HepG2 (cell line): ENCODE data around the gene LENG1. TPM values are rescaled to one million over a fixed set of nuclear protein-coding genes. Genes with fewer than 3 reads are reported as not detected.
A peak's percentile ranks its signal among the peaks of the same experiment; 100 is the strongest.

Experiments
- CHD2 ChIP-seq: IDR thresholded peaks from 2 replicates; pipeline ENCODE4 v1.6.1; 2011; ENCODE audit warnings: low read depth, low read length, improper control_type of control experiment
- HOXA3 ChIP-seq: sonication (generic); formaldehyde crosslinking; IDR thresholded peaks from 2 replicates; pipeline ENCODE4 v1.5.0; 2020; ENCODE audit warnings: missing genetic modification reagents
- IKZF4 ChIP-seq: sonication (generic); formaldehyde crosslinking; IDR thresholded peaks from 2 replicates; pipeline ENCODE4 v1.5.1; 2020; ENCODE audit warnings: borderline replicate concordance, mild to moderate bottlenecking, low read depth, missing genetic modification reagents; ENCODE audit errors: not compliant biosample characterization
- NCOA1 ChIP-seq: sonication (generic); formaldehyde crosslinking; IDR thresholded peaks from 2 replicates; pipeline ENCODE4 v1.9.0; 2021; ENCODE audit warnings: missing genetic modification reagents
- PRDM10 ChIP-seq: sonication (generic); formaldehyde crosslinking; IDR thresholded peaks from 2 replicates; pipeline ENCODE4 v1.4.0; 2020; ENCODE audit warnings: low read depth, missing genetic modification reagents
- REXO4 ChIP-seq: sonication (generic); formaldehyde crosslinking; IDR thresholded peaks from 2 replicates; pipeline ENCODE4 v1.8.0; 2022; ENCODE audit warnings: missing genetic modification reagents, mild to moderate bottlenecking, borderline replicate concordance
- TAF1 ChIP-seq: sonication (generic); formaldehyde crosslinking; IDR thresholded peaks from 2 replicates; pipeline ENCODE4 v1.4.0; 2020; ENCODE audit warnings: missing genetic modification reagents
- TFAP4 ChIP-seq: sonication (generic); IDR thresholded peaks from 2 replicates; pipeline ENCODE4 v1.6.1; 2016; ENCODE audit warnings: low read depth, borderline replicate concordance
- TFDP1 ChIP-seq: IDR thresholded peaks from 2 replicates; pipeline ENCODE4 v1.6.1; 2016; ENCODE audit warnings: missing compliant biosample characterization, missing genetic modification reagents, borderline replicate concordance
- THRA ChIP-seq: sonication (generic); formaldehyde crosslinking; IDR thresholded peaks from 2 replicates; pipeline ENCODE4 v1.4.0; 2020; ENCODE audit warnings: missing genetic modification reagents, borderline replicate concordance
- TSC22D2 ChIP-seq: sonication (generic); formaldehyde crosslinking; IDR thresholded peaks from 2 replicates; pipeline ENCODE4 v1.5.1; 2020; ENCODE audit warnings: missing genetic modification reagents, mild to moderate bottlenecking, borderline replicate concordance
- ZBTB33 ChIP-seq: sonication (generic); formaldehyde crosslinking; IDR thresholded peaks from 2 replicates; pipeline ENCODE4 v1.4.0; 2020; ENCODE audit warnings: missing genetic modification reagents
- ZHX1 ChIP-seq: sonication (generic); formaldehyde crosslinking; IDR thresholded peaks from 2 replicates; pipeline ENCODE4 v1.8.1; 2022; ENCODE audit warnings: low read depth, mild to moderate bottlenecking, missing genetic modification reagents
- ZNF34 ChIP-seq: sonication (generic); formaldehyde crosslinking; IDR thresholded peaks from 2 replicates; pipeline ENCODE4 v1.4.0; 2020; ENCODE audit warnings: mild to moderate bottlenecking, missing genetic modification reagents, borderline replicate concordance
- ZNF343 ChIP-seq: sonication (generic); formaldehyde crosslinking; IDR thresholded peaks from 2 replicates; pipeline ENCODE4 v1.4.0; 2020; ENCODE audit warnings: mild to moderate bottlenecking, missing genetic modification reagents
- ZNF773 ChIP-seq: sonication (generic); formaldehyde crosslinking; IDR thresholded peaks from 2 replicates; pipeline ENCODE4 v1.4.0; 2020; ENCODE audit warnings: missing genetic modification reagents, borderline replicate concordance
- polyA plus RNA-seq, 8 experiments: library from polyadenylated mRNA; depleted of rRNA in 3 of 8; stranded (reverse) in 7 of 8; unstranded in 1 of 8; fragments of >200 nt; fragmentation: Illumina TruSeq in 4 of 8; extraction: Trizol in 4 of 8; gene quantifications; 2 replicates each; pipeline versions ENCODE4 v1.2.1 to v1.2.3, GENCODE V29; 2011 to 2016; ENCODE audit warnings: low read depth in 4 of 8, missing spikeins in 1 of 8, mixed read lengths in 1 of 8; ENCODE audit not compliant: insufficient read depth in 1 of 8
- total RNA-seq, 5 experiments: library from RNA; depleted of rRNA; stranded (reverse); fragments of >200 nt; fragmentation: Illumina TruSeq; extraction: Trizol; gene quantifications; 2 replicates each; pipeline ENCODE4 v1.2.3, GENCODE V29; 2016; ENCODE audit warnings: low read depth in 1 of 5

LENG1 gene
- total and polyA plus RNA-seq, 2 of the 13 experiments (the other 11 are each of a cell fraction or from before 2014, with no cell fraction given): 1.8 to 3.8 TPM

- no peak for TF ChIP-seq ZBTB33
- peak; percentile 43 for TF ChIP-seq HOXA3
- no peak for TF ChIP-seq IKZF4
- TF ChIP-seq TAF1 (CRISPR knock-in tag): no peak
- no peak for TF ChIP-seq ZNF773 (CRISPR knock-in tag)
- TF ChIP-seq TSC22D2 (CRISPR knock-in tag): no peak
- no peak; the same call in 1 of the 2 replicates for TF ChIP-seq PRDM10 (CRISPR knock-in tag)
- TF ChIP-seq REXO4: no peak
- no peak for TF ChIP-seq NCOA1 (CRISPR knock-in tag)
- no peak for TF ChIP-seq THRA (CRISPR knock-in tag)
- TF ChIP-seq ZNF34 (CRISPR knock-in tag): no peak
- no peak for TF ChIP-seq TFDP1 (CRISPR knock-in tag)
- TF ChIP-seq ZHX1 (CRISPR knock-in tag): no peak; the same call in 1 of the 2 replicates
- TF ChIP-seq TFAP4: no peak
- TF ChIP-seq ZNF343: no peak
- TF ChIP-seq CHD2: no peak
Measured at GRCh38 chr19:54190503-54191010, 31.0 kb upstream of the LENG1 start (continued).
